Small intestine (tissue), 7 donors: ENCODE data around the gene FBRS. TPM values are rescaled to one million over a fixed set of nuclear protein-coding genes. Genes with fewer than 3 reads are reported as not detected.
A peak's percentile ranks its signal among the peaks of the same experiment; 100 is the strongest.

Experiments
- DNase-seq, 2 donors: peaks; one replicate each; pipeline versions ENCODE4 v3.0.0 to v3.0.0-alpha.2; 2013
- FAIRE-seq: peaks from 2 replicates; lab custom pipeline; 2012; peaks lifted over from hg19 to GRCh38; lab: Jason Lieb, UNC
- H3K27ac ChIP-seq, 3 donors: one replicate each; pipeline ENCODE4 v1.5.1; 2013; ENCODE audit warnings: low read length in 2 of 3, mild to moderate bottlenecking in 2 of 3, control low read depth in 1 of 3, inconsistent platforms in 1 of 3, low read depth in 1 of 3, moderate library complexity in 1 of 3
- H3K27me3 ChIP-seq, 3 donors: one replicate each; pipeline ENCODE4 v1.6.1; 2013; ENCODE audit warnings: low read length in 3 of 3, inconsistent platforms in 1 of 3; ENCODE audit not compliant: control insufficient read depth in 3 of 3, insufficient read depth in 3 of 3
- H3K36me3 ChIP-seq, 3 donors: one replicate each; pipeline ENCODE4 v1.6.1; 2013; ENCODE audit warnings: low read length in 3 of 3, inconsistent platforms in 1 of 3, low read depth in 1 of 3, mild to moderate bottlenecking in 1 of 3, moderate library complexity in 1 of 3; ENCODE audit not compliant: control insufficient read depth in 3 of 3, insufficient read depth in 2 of 3
- H3K4me1 ChIP-seq, 3 donors: one replicate each; pipeline ENCODE4 v1.6.1; 2013; ENCODE audit warnings: low read length in 2 of 3, inconsistent platforms in 1 of 3, low read depth in 1 of 3, mild to moderate bottlenecking in 1 of 3, moderate library complexity in 1 of 3; ENCODE audit not compliant: control insufficient read depth in 3 of 3, insufficient read depth in 2 of 3
- H3K4me3 ChIP-seq, 3 donors: one replicate each; pipeline ENCODE4 v1.5.1; 2013; ENCODE audit warnings: low read length in 3 of 3, control low read depth in 1 of 3, inconsistent platforms in 1 of 3, low read depth in 1 of 3, mild to moderate bottlenecking in 1 of 3, moderate library complexity in 1 of 3
- H3K9me3 ChIP-seq, 2 donors: one replicate each; pipeline ENCODE4 v1.6.1; 2013; ENCODE audit warnings: low read depth in 1 of 2, low read length in 1 of 2; ENCODE audit not compliant: control insufficient read depth in 2 of 2, insufficient read depth in 1 of 2
- whole genome bisulfite sequencing, 3 donors: extraction: QIAGEN DNeasy Blood & Tissue Kit; methylation state at CpG; one replicate each; pipeline ENCODE4 v1.1.7; 2013; 5-methylcytosine and 5-hydroxymethylcytosine counted together
- polyA plus RNA-seq, 4 donors: library from polyadenylated mRNA; stranded (reverse) in 3 of 4; unstranded in 1 of 4; fragments of 200-250 nt in 3 of 4; fragments of 120-200 nt in 1 of 4; gene quantifications; one replicate each; pipeline versions ENCODE4 v1.2.1 to v1.2.3, GENCODE V29; 2013
- donor health status: healthy with polysubstance abuse.
- donor health status: control.
- donor health status: control.
- donor health status: Bipolar disorder and iron deficiency.
- donor health status: healthy.

Gene FBRS
- polyA plus RNA-seq, 4 donors: 36.2 to 94.6 (median 47.6) TPM

GRCh38 chr16:30664616-30665109 is 6.4 kb downstream of the FBRS start:
- H3K27me3 ChIP-seq: no peaks in the 10 kb centered on the region
- DNase-seq (no peak), FAIRE-seq (no peak)
- H3K4me3 ChIP-seq: no peak overlapping the region
- H3K27ac ChIP-seq: no peak overlapping the region
- peaks cover 45 to 96% (median 47%) of the 10 kb centered on the region in 3 donors for H3K36me3 ChIP-seq
- WGBS, 3 donors: 91 to 93% (median 93%) methylated on average over 13 to 15 of the region's 15 CpGs
- peaks cover 0 to 42% (median 5%) of the 10 kb centered on the region in 3 donors for H3K4me1 ChIP-seq
- no peaks in the 10 kb centered on the region for H3K9me3 ChIP-seq

- Histone ChIP-seq H3K4me1 (peaks cover 0 to 45% (median 5%) of the 10 kb centered on the region in 3 donors), H3K36me3 (peaks cover 47 to 97% (median 50%) of the 10 kb centered on the region in 3 donors), H3K4me3 (no peak overlapping the region), H3K27ac (no peak overlapping the region), H3K27me3 (no peaks in the 10 kb centered on the region), H3K9me3 (no peaks in the 10 kb centered on the region)
- WGBS, 3 donors: 84 to 90% (median 88%) methylated on average over 11 to 22 of the region's 22 CpGs
- DNase-seq (no peak), FAIRE-seq (no peak)
Measured at GRCh38 chr16:30665155-30665829, 7.1 kb downstream of the FBRS start.

GRCh38 chr16:30665830-30666190 is 7.6 kb downstream of the FBRS start:
- peaks cover 47 to 97% (median 50%) of the 10 kb centered on the region in 3 donors for H3K36me3 ChIP-seq
- H3K4me3 ChIP-seq: no peak overlapping the region
- H3K4me1 ChIP-seq: peaks cover 0 to 40% (median 5%) of the 10 kb centered on the region in 3 donors
- H3K27ac ChIP-seq: no peak overlapping the region
- 76 to 83% (median 82%) methylated on average over 4 of the region's 4 CpGs for WGBS, 3 donors
- no peaks in the 10 kb centered on the region for H3K9me3 ChIP-seq
- FAIRE-seq: no peak
- no peaks in the 10 kb centered on the region for H3K27me3 ChIP-seq
- DNase-seq: no peak

DNA sequence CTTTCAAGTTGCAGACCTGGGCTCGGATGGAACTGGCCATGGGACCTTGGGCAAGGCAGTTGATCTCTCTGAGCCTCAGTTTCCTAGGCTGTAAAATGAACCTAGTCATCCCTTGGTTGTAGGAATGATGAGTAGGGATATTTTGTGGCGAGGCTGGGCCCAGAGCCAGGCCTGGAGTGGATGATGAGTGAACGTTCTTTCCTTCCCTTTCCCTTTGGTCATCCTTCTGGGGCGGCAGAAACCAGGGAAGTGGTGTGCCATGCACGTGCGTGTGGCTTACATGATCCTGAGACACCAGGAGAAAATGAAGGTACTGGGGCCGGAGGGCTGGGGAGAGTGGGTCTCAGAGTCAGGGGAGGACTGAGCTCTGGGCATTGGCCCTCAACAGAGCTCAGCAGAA is 8.4 kb downstream of the FBRS start:
- Histone ChIP-seq H3K4me3 (no peak overlapping the region), H3K4me1 (peaks cover 0 to 33% (median 1%) of the 10 kb centered on the region in 3 donors), H3K27me3 (no peaks in the 10 kb centered on the region), H3K9me3 (no peaks in the 10 kb centered on the region), H3K27ac (no peak overlapping the region), H3K36me3 (peaks cover 47 to 95% (median 49%) of the 10 kb centered on the region in 3 donors)
- FAIRE-seq: no peak
- 79 to 92% (median 81%) methylated on average over 7 of the region's 7 CpGs for WGBS, 3 donors
- DNase-seq: no peak

- 88 to 97% (median 93%) methylated on average over 11 of the region's 11 CpGs for WGBS, 3 donors
- DNase-seq: no peak
- no peak for FAIRE-seq
- Histone ChIP-seq H3K9me3 (no peaks in the 10 kb centered on the region), H3K36me3 (peaks cover 43 to 90% (median 48%) of the 10 kb centered on the region in 3 donors), H3K4me1 (peaks cover 0 to 25% (median 0%) of the 10 kb centered on the region in 3 donors), H3K4me3 (no peak overlapping the region), H3K27ac (no peak overlapping the region), H3K27me3 (no peaks in the 10 kb centered on the region)
Measured at GRCh38 chr16:30667361-30667905, 9.2 kb downstream of the FBRS start.

DNA sequence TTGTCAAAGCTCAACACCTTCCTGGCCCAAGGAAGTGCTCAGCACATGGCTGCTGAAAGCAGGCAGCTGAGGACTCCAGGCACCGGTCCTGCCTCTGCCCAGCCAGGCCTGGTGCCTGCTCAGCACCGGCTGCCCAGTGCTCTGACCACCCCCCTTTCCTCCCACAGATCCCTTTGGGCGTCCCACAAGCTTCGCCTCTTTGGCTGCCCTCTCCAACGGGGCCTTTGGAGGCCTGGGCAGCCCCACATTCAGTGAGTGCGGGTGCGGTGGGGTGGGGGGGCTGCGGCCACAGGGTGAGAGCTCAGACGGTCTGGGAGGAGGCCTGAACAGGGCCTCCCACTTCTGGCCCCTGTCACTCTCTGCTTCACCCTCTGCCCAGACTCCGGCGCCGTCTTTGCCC is 10.2 kb downstream of the FBRS start:
- H3K27me3 ChIP-seq: no peaks in the 10 kb centered on the region
- peaks cover 34 to 83% (median 48%) of the 10 kb centered on the region in 3 donors for H3K36me3 ChIP-seq
- H3K9me3 ChIP-seq: no peaks in the 10 kb centered on the region
- 89 to 98% (median 94%) methylated on average over 11 to 12 of the region's 12 CpGs for WGBS, 3 donors
- H3K4me1 ChIP-seq: peaks cover 0 to 17% (median 0%) of the 10 kb centered on the region in 3 donors
- no peak for DNase-seq
- FAIRE-seq: no peak
- no peak overlapping the region for H3K4me3 ChIP-seq
- no peak overlapping the region for H3K27ac ChIP-seq

- peaks cover 32 to 75% (median 46%) of the 10 kb centered on the region in 3 donors for H3K36me3 ChIP-seq
- no peak overlapping the region for H3K4me3 ChIP-seq
- H3K4me1 ChIP-seq: peaks cover 0 to 12% (median 0%) of the 10 kb centered on the region in 3 donors
- 91 to 93% (median 91%) methylated on average over 25 to 41 of the region's 41 CpGs for WGBS, 3 donors
- DNase-seq (no peak), FAIRE-seq (no peak)
- H3K27me3 ChIP-seq: no peaks in the 10 kb centered on the region
- H3K9me3 ChIP-seq: no peaks in the 10 kb centered on the region
- peak overlapping the region in 1 of 3 donors; percentile 38 for H3K27ac ChIP-seq
Measured at GRCh38 chr16:30669026-30669902, 11.0 kb downstream of the FBRS start.
